GM21576 (cell line): ENCODE data around the gene ABCC6.
"Not testable (repeated sequence)": the region's sequence is repeated elsewhere in the genome, so short reads cannot be mapped to it uniquely, and the experiment has no call there.

ENCODE experiments used
- ATAC-seq: cut with Tn5 transposase; IDR thresholded peaks from one replicate; pipeline ENCODE4 v1.9.1; 2021; ENCODE audit warnings: mild to moderate bottlenecking, moderate library complexity; ENCODE audit not compliant: unreplicated experiment

The ABCC6 gene

GRCh38 chr16:16120382-16121184, 102.7 kb downstream of the ABCC6 start:
- ATAC-seq, result no peak

- no peak for ATAC-seq
Measured at GRCh38 chr16:16120044-16120381, 103.3 kb downstream of the ABCC6 start.

DNA sequence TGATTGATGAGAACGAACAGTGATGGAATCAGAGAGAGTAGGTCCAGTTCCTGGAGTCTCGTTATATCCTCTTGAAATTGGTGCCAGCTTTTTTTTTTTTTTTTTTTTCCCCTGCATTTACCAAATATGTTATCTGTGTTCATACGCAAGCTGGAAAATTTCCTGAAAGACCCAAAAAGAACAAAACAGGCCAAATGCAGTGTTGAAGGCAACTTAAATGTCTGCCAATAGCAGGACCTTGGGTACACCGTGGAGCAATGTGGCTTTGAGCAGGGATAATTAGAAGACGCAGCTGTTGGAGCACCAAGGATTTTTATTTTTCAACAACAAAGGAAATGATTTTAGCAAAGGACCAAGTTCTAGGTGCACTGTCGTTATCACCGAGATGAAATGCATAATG, 105.0 kb downstream of the ABCC6 start:
- no peak for ATAC-seq

DNA sequence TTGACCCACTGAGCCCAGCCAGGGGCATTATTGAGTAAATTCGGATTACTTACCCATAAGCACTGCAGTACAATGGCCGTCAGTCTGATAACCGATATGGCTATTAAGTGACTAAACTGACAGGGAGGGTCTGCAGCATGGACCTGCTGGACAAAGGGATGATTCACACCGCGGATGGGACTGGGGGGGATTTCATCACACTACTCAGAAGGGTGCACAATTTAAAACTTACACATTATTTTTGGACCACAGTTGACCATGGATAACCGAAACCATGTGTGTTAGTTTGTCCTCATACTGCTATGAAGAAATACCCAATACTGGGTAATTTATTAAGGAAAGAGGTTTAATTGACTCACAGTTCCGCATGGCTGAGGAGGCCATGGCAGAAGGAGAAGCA, 106.5 kb downstream of the ABCC6 start:
- ATAC-seq, result no peak

DNA sequence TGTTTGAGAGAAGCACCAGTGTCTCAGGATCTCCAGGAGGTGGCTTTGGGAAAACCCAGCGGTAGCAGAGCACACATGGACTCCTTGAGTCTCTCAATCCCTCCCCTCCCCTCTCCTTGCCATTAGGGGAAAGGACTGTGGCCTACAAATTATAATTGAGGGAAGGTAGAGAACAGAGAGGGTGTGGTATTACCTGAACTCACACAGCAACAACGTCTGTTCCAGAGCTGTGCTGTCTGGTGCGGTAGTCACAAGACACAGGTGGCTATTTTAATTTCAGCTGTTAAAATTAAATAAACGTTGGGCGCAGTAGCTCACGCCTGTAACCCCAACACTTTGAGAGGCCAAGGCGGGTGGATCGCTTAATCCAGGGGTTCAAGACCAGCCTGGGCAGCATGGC, 110.2 kb downstream of the ABCC6 start:
- no peak for ATAC-seq

- no peak for ATAC-seq
Measured at GRCh38 chr16:16112450-16113053, 110.7 kb downstream of the ABCC6 start.

DNA sequence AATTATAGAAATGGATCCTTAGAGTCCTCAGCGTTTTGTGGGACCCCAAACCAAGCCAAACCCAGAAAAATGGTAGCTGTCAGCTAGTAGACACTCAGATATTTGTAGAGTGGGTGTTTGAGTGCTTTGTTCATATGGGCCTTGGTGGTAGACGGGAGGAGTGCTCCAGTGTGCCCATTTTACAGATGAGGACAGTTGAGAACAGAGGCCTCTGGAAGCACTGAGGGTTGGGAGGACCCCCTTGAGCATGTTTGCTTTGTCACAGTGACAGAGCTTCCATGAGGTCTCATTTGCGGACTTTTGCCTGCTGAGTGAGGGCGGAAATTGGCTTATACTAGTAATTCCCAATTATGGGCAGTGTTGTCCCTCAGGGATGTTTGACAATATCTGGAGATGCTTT, 111.7 kb downstream of the ABCC6 start:
- no peak for ATAC-seq

GRCh38 chr16:16110111-16110490, 113.2 kb downstream of the ABCC6 start:
- ATAC-seq, result no peak

- no peak for ATAC-seq
Measured at GRCh38 chr16:16109453-16110110, 113.7 kb downstream of the ABCC6 start.

DNA sequence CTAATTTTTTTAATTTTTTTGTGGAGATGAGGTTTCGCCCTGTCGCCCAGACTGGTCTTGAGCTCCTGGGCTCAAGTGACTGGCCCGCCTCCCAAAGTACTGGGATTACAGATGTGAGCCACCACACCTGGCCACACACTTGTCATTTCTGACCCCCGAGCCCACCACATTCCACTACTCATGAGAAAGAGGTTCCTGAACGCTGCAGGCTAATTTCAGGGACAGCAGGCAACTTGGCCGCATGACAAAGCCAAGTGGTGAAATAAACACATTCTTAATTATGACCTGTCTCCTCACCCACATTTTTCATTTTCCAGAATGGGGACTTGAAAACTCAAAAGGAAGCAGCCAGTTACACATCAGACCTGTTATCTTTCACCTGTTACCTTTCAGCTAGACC, 114.5 kb downstream of the ABCC6 start:
- ATAC-seq, result no peak

GRCh38 chr16:16107839-16108238, 115.5 kb downstream of the ABCC6 start:
- ATAC-seq, result no peak

- no peak for ATAC-seq
Measured at GRCh38 chr16:16106466-16106865, 116.8 kb downstream of the ABCC6 start.

DNA sequence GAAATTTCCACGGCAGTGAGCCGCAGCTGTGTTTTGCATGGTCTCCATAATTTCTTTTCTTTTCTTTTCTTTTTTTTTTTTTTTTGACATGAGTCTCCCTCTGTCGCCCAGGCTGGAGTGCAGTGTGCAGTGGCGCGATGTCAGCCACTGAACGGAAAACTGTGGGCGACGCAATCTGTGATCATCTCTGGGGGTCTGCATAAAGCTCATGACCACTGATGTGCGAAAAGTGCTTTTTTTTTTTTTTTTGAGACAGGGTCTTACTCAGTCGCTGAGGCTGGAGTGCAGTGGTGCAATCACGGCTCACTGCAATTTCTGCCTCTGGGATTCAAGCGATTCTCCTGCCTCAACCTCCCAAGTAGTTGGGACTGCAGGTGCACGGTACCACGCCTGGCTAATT, 117.6 kb downstream of the ABCC6 start:
- ATAC-seq, result no peak

DNA sequence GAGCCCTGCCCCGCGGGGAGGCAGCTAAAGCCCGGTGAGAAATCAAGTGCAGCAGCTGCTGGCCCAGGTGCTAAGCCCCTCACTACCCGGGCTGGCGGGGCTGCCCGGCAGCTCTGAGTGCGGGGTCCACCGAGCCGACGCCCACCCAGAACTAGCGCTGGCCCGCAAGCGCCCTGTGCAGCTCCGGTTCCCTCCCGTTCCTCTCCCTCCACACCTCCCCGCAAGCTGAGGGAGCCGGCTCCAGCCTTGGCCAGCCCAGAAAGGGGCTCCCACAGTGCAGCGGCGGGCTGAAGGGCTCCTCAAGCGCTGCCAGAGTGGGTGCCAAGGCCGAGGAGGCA, 118.5 kb downstream of the ABCC6 start:
- ATAC-seq, result not testable (repeated sequence)

DNA sequence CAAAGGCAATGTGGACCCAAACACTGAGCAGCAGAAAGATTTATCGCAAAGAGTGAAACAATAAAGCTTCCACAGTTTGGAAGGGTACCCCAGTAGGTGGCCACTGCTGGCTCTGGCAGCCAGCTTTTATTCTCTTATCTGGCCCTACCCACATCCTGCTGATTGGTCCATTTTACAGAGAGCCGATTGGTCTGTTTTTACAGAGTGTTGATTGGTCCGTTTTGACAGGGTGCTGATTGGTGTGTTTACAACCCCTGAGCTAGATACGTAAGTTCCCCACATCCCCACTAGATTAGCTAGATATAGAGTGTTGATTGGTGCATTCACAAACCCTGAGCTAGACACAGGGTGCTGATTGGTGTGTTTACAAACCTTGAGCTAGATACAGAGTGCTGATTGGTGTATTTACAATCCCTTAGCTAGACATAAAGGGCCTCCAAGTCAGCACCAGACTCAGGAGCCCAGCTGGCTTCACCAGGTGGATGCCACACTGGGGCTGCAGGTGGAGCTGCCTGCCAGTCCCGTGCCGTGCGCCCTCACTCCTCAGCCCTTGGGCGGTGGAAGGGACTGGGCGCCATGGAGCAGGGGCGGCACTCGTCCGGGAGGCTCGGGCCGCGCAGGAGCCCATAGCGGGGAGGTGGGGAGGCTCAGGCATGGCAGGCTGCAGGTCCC, 119.0 kb downstream of the ABCC6 start:
- not testable (repeated sequence) for ATAC-seq

DNA sequence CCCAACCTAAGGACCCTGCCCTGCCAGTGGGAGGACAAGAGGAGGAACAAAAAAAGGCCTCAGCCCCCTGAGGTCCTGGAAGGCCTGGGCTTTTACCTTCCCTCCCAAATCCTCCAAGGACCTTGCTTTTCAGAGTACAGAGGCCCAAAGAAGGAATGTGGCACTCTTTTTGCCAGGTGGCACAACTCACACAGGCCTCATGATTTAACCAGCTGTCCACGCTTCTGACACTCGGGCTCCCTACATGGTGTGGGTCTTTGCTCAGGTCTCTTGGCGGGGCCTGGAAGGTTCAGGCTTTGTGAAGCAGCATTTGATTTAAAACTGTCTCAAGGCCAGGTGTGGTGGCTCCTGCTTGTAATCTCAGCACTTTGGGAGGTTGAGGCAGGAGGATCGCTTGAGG, 120.6 kb downstream of the ABCC6 start:
- no peak for ATAC-seq

GRCh38 chr16:16101585-16101984, 121.7 kb downstream of the ABCC6 start:
- ATAC-seq, result no peak

DNA sequence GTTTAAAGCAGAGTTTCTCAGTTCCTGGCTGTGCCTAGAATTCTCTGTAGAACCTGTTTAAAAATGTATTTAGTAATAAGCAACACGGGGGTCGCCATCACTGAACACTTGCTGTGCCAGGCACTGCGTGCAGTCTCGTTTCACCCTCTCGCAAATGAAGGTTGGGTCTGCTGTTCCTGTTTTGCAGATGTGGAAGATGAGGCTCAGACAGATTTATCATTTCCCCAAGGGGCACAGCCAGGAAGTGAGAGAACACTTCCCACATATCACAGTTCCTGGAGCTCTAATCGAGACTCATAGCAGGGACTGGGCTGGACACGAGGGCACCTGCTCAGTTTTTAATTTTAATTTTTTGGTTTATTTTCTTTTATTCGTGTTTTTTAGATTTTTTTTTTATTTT, 122.7 kb downstream of the ABCC6 start:
- no peak for ATAC-seq

DNA sequence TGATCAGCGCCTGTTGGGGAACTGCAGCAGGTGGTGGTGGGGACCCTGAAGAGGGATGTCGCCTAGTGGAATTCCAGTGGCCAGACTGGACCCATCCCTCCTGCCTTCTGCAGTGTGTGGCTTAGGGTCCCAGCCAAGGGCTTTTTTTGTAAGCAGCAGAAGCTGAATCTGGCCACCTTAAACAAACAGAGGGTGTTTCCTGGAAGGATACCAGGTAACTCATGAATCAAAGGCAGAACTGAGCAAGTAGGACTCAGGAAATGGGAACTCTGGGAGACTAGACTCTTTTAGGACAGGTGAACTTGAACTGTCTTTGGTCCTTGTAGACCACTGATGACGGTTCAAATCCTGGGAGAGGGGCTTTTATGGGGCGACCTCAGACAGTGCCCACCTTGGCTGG, 124.0 kb downstream of the ABCC6 start:
- no peak for ATAC-seq
